Coronary artery (tissue), 2 donors: Measurements from ENCODE around the gene JUNB.
A peak's percentile ranks its signal among the peaks of the same experiment; 100 is the strongest.

Experiments used
- DNase-seq: peaks from one replicate; pipeline ENCODE4 v3.0.0-alpha.2; 2017; ENCODE audit warnings: low spot score
- H3K27ac ChIP-seq, 2 donors: fragments of 200-600 bp; sonication (generic); one replicate each; pipeline ENCODE4 v1.5.1; 2016 to 2019
- H3K4me3 ChIP-seq: fragments of 200-600 bp; sonication (generic); 2 replicates; pipeline ENCODE4 v1.5.1; 2016; ENCODE audit warnings: mild to moderate bottlenecking, moderate library complexity
- TF ChIP-seq, protein P1 (sequence below): fragments of 200-600 bp; sonication (generic); IDR thresholded peaks from one replicate; pipeline ENCODE4 v1.5.1; 2019; ENCODE audit warnings: antibody characterized with exemption

Gene JUNB

DNA sequence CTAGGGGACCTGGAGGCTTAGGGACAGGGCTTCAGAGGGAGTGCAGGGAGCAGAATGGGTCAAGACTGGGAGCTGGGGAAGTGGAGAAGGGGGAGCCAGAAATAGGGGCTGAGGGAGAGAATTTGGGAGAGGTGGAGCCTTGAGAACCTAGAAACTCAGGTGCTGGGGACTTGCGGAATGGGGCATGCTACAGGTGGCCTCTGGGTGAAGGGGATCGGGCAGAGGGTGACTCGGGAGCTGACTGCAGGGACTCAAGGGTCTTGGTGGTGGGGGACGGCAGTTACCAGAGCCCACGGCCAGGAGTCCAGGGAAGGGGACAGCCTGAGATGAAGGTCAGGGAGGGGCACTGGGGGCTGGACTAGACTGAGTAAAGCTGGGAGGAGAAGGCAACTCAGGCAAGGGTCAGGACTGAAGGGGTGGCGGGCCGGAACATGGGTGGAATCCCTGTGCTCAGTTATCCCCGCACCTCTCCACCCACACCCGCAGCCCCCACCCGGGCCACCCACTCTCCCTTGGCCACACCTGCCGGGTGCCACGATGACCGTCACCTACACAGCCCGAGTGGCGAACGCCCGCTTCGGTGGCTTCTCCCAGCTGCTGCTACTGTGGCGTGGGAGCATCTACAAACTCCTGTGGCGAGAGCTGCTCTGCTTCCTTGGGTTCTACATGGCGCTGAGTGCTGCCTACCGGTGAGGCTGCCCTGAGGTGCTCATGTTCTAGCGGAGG is 39.1 kb upstream of the JUNB start:
- H3K4me3 ChIP-seq = no peak overlapping the region
- TF ChIP-seq, protein P1, sequence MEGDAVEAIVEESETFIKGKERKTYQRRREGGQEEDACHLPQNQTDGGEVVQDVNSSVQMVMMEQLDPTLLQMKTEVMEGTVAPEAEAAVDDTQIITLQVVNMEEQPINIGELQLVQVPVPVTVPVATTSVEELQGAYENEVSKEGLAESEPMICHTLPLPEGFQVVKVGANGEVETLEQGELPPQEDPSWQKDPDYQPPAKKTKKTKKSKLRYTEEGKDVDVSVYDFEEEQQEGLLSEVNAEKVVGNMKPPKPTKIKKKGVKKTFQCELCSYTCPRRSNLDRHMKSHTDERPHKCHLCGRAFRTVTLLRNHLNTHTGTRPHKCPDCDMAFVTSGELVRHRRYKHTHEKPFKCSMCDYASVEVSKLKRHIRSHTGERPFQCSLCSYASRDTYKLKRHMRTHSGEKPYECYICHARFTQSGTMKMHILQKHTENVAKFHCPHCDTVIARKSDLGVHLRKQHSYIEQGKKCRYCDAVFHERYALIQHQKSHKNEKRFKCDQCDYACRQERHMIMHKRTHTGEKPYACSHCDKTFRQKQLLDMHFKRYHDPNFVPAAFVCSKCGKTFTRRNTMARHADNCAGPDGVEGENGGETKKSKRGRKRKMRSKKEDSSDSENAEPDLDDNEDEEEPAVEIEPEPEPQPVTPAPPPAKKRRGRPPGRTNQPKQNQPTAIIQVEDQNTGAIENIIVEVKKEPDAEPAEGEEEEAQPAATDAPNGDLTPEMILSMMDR = no peak
- no peak overlapping the region for H3K27ac ChIP-seq
- DNase-seq = no peak

DNA sequence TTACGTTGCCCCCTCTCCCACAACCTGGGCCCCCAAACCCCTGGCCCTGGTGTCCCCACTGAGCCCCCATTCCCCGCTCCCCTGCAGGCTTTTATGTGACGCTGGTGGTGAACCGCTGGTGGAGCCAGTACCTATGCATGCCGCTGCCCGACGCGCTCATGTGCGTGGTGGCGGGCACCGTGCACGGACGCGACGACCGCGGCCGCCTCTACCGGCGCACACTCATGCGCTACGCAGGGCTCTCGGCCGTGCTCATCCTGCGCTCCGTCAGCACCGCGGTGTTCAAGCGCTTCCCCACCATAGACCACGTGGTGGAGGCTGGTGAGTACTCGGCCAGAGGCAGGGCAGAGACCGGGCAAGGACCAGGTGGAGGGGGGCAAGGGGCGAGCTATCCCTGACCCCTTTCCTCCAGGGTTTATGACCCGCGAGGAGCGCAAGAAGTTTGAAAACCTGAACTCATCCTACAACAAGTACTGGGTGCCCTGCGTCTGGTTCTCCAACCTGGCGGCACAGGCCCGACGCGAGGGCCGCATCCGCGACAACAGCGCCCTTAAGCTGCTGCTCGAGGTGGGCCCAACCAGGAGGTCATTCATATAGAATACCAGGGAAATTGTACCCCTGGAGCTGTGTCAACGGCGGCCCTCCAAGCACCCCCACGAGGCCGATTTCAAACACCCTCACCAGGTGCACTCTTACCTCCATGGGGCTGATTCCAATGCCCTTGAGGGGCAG is 36.7 kb upstream of the JUNB start:
- H3K27ac ChIP-seq = no peak overlapping the region
- DNase-seq = no peak
- TF ChIP-seq, protein P1 = no peak
- H3K4me3 ChIP-seq = no peak overlapping the region

DNA sequence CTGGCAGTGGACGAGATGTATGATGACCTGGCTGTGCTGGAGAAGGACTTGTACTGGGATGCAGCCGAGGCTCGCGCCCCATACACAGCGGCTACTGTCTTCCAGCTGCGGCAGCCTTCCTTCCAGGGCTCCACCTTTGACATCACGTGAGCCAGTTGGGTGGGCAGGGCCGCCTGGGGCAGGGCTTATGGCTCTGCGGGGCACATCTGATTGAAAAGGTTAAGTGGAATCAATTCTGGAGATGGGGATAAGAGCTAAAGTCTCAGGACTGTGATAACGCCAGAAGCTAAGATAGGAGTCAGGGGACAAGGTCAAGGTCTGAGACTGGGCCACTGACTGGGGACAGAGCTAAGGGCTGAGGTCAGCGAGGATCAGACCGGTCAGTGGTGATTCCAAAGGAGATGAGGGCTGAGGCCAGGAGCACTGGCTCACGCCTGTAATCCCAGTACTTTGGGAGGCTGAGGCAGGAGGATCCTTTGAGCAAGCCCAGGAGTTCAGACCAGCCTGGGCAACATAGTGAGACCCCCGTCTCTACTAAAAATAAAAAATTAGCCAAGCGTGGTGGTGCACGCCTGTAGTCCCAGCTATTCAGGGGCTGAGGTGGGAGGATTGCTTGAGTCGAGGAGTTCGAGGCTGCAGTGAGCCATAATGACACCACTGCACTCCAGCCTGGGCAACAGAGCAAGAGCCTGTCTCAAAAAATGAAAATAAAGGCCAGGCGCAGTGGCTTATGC is 35.0 kb upstream of the JUNB start:
- Histone ChIP-seq H3K27ac (no peak overlapping the region), H3K4me3 (no peak overlapping the region)
- TF ChIP-seq, protein P1 = no peak
- DNase-seq = no peak

DNA sequence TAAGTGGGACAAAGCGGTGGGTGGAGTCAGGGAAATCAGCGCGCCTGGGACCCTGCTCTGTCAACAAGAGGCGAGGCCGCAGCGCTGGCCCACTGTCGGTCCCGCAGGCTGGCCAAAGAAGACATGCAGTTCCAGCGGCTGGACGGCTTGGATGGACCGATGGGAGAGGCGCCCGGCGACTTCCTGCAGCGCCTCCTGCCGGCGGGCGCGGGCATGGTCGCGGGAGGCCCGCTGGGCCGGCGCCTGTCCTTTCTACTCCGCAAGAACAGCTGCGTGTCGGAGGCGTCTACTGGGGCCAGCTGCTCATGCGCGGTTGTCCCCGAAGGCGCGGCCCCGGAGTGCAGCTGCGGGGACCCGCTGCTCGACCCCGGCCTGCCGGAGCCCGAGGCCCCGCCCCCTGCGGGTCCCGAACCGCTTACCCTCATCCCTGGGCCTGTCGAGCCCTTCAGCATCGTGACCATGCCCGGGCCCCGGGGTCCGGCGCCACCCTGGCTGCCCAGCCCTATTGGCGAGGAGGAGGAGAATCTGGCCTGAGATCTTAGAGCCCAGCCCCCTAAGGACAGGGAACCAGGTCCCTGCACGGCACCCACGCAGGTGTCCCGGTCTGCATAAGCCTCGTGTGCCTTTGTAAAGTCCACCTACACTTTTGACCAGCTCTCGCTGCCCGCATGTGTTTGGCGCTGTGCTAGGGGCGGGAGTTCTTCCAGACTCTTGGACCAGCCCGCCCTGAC is 33.6 kb upstream of the JUNB start:
- no peak for DNase-seq
- Histone ChIP-seq H3K4me3 (peak overlapping the region; percentile 62), H3K27ac (peak overlapping the region in 1 of 2 donors; percentile 27)
- TF ChIP-seq, protein P1 = peak; percentile 81

DNA sequence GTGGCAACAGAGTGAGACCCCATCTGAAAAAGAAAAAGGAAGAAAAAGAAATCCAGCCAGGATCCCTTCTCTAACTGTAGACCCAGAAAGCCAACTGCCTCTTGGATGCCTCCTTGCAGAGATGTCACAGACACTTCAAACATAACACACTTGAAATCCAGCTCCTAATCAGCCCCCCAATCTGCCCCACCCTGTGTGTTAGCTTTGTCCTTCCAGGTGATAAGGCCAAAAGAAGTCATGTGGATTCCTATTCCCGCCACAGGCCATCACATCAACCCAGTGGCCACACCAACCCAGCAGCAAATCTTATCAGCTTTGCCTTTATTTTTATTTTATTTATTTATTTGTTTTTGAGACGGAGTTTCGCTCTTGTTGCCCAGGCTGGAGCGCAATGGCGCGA is 31.6 kb upstream of the JUNB start:
- H3K27ac ChIP-seq = no peak overlapping the region
- TF ChIP-seq, protein P1 = no peak
- no peak for DNase-seq
- no peak overlapping the region for H3K4me3 ChIP-seq

DNA sequence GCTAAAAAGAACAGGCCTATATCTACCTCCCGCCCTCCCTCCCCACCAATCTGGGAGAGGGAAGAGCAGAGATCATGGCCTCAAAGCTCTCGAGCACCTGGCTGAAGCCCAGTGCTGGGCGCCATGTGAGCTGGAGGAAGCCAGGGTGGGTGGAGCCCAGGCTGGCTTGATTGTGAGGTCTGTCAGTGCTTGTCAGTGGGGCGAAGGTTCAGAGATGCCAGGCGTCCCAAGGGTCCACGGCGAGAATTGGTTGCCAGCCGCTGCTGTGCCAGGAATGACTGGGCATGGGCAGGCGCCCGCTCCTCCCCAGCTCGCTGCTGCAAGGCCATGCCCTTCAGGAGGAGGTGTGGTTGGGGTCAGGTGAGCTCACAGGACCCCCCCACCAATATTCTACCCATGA is 28.2 kb upstream of the JUNB start:
- TF ChIP-seq, protein P1 = no peak
- no peak for DNase-seq
- H3K4me3 ChIP-seq = no peak overlapping the region
- H3K27ac ChIP-seq = no peak overlapping the region
